Astrocyte of the hippocampus (primary cell): Measurements from ENCODE around the gene PARP12.
"Not testable (repeated sequence)": the region's sequence is repeated elsewhere in the genome, so short reads cannot be mapped to it uniquely, and the experiment has no call there.

Source experiments
- DNase-seq: peaks from one replicate; pipeline ENCODE4 v3.0.0; 2011; ENCODE audit warnings: low read depth, low spot score

PARP12 gene, protein sequence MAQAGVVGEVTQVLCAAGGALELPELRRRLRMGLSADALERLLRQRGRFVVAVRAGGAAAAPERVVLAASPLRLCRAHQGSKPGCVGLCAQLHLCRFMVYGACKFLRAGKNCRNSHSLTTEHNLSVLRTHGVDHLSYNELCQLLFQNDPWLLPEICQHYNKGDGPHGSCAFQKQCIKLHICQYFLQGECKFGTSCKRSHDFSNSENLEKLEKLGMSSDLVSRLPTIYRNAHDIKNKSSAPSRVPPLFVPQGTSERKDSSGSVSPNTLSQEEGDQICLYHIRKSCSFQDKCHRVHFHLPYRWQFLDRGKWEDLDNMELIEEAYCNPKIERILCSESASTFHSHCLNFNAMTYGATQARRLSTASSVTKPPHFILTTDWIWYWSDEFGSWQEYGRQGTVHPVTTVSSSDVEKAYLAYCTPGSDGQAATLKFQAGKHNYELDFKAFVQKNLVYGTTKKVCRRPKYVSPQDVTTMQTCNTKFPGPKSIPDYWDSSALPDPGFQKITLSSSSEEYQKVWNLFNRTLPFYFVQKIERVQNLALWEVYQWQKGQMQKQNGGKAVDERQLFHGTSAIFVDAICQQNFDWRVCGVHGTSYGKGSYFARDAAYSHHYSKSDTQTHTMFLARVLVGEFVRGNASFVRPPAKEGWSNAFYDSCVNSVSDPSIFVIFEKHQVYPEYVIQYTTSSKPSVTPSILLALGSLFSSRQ

GRCh38 chr7:140062528-140063299, at the start of gene PARP12:
TSS of gene PARP12 (minus strand) at chr7:140062951. CDS start at chr7:140062847, 104 bp downstream.
- DNase-seq = peak; percentile 93

DNA sequence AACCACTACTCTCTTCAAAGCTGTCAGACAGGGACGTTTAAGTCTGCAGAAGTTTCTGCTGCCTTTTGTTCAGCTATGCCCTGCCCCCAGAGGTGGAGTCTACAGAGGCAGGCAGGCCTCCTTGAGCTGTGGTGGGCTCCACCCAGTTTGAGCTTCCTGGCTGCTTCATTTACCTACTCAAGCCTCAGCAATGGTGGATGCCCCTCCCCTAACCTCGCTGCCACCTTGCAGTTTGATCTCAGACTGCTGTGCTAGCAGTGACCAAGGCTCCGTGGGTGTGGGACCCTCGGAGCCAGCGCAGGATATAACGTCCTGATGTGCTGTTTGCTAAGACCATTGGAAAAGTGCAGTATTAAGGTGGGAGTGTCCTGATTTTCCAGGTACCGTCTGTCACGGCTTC, 46.0 kb upstream of the PARP12 start:
- DNase-seq = not testable (repeated sequence)

- no peak for DNase-seq
These were observed 33.7 kb upstream of the PARP12 start for GRCh38 chr7:140096459-140096858.

DNA sequence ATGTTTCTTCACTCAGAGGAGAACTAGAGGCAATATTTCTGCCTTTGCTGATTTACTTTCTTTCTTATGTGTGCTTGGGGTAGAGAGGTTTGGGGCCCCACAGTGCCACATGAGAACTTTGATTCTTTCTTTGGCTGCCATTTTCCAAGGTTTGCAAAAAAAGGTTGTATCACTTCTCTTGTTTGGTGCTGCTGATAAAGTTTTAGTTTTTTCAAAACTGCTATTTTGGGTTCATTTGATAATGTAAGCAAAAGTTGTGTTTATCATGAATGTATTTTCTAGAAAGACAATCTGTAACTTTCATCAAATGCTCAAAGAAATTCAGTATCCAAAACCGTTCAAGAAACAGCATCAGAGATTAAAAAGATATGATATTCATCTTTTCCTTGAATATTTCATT, 30.6 kb upstream of the PARP12 start:
- no peak for DNase-seq

GRCh38 chr7:140085447-140085846, 22.7 kb upstream of the PARP12 start:
- no peak for DNase-seq

- DNase-seq = no peak
These were observed 22.2 kb upstream of the PARP12 start for GRCh38 chr7:140084972-140085371.

GRCh38 chr7:140084142-140084655, 21.4 kb upstream of the PARP12 start:
- DNase-seq = no peak

GRCh38 chr7:140082770-140083169, 20.0 kb upstream of the PARP12 start:
- no peak for DNase-seq

GRCh38 chr7:140081774-140082425, 19.1 kb upstream of the PARP12 start:
- no peak for DNase-seq

DNA sequence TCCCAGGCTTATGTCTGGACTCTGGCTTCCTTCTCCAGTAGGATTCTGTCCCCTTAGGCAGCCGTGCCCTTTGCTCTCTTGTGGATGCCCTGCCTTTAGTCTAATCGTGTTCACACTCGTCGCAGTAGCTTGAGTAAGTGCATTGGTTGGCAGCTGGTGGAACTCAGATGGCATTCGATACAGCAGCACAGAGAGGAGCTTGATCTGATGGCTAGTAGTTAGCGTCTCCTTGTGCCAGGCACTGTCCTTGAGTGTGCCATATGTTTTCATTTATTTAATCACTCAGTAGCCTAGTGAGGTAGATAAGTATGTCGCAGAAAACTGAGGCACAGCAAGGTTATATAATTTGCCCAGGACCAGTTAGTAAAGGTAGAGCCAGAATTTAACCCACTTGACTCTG, 18.2 kb upstream of the PARP12 start:
- DNase-seq = no peak

DNA sequence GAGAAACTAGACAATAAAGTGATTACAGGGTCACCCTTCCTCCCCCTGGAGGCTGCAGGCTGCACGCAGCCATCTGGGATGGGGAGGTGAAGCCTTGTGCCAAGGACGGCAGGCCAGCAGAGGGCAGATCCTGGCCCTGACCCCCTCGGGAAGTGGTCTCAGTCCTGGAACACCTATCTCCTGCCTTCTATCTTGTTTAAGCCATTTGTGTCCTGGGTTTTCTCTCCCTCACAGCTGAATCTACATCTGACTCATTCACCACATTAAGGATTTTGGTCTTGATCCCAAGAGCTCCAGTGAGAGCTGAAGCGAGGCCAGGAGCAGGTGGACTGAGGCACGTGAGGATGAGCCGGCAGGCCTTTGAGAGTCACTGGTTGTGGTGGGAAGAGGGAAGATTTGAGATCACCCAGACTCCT, 16.4 kb upstream of the PARP12 start:
- DNase-seq = peak; percentile 79

DNA sequence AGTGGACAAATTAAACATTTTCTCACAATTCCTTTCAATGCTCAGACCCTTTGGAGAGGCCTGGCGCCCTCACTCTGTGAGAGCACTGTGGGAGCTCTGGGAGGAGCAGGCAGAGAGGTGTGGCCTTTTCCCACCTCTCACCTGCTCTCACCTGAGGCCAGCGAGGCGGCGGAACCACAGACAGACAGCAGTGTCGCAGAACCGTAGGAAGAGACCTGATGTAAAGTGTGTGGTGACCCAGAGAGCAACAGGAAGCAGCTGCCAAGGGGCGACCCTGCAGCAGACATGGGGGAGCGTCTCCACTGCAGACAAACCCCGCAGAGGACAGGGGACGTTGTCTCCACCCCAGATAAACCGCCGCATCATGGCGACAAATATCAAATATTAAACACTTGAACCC, 15.6 kb upstream of the PARP12 start:
- no peak for DNase-seq

GRCh38 chr7:140074780-140075179, 12.0 kb upstream of the PARP12 start:
- peak; percentile 64 for DNase-seq

GRCh38 chr7:140070546-140070945, 7.8 kb upstream of the PARP12 start:
- DNase-seq = no peak

DNA sequence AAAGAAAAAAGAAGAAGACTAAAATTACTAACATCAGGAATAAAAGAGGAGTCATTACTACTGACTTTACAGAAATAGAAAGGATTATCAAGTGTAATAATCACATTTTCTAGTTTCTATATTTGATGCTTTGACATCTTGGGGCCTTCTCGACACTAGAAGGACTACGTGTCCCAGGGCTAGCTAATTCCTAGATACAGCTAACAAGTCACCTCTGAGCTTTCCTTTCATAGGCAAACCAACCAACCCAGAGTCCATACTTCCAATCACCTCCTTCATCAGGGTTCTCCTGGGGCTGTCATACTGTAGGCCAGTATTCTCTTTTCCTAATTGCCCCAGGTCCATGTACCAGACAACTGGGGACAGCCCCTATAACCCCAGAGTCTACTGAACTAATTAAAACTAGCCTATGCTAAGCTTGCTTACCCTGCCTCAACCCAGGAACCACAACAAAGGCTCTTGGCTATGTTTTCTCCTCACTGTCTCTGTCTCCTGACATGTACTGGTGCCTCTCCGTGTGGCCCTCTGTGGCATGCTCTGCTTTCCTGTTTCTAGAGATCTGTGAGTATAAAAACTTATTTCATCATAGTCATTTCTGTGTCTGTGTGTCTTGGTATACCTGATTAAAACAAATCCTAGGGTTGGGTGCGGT, 6.7 kb upstream of the PARP12 start:
- no peak for DNase-seq

GRCh38 chr7:140068033-140068432, 5.3 kb upstream of the PARP12 start:
- DNase-seq = no peak

- DNase-seq = no peak
These were observed 4.3 kb upstream of the PARP12 start for GRCh38 chr7:140067052-140067451.

DNA sequence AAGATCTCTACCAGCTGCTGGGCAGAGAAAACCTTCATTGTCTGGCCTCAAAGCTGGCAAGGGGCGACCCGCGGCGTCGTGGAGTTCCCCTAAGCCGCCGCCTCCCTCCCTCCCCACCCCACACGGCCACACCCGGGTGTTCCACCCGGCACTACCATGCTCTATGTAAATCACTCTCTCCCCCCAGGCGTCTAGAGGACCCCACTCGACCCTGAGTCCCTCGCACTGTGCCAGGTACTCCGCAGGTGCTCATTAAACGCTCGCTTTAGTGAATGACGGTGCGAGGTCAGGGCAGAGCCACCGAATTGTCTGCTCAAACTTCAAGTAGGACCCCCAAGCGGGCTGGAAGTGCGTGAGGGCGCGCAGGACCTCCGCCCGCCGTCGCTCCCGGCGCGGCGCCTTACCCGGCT, 628 bp downstream of the PARP12 start:
- peak; percentile 42 for DNase-seq

- no peak for DNase-seq
These were observed 1.2 kb downstream of the PARP12 start for GRCh38 chr7:140061607-140061930.

DNA sequence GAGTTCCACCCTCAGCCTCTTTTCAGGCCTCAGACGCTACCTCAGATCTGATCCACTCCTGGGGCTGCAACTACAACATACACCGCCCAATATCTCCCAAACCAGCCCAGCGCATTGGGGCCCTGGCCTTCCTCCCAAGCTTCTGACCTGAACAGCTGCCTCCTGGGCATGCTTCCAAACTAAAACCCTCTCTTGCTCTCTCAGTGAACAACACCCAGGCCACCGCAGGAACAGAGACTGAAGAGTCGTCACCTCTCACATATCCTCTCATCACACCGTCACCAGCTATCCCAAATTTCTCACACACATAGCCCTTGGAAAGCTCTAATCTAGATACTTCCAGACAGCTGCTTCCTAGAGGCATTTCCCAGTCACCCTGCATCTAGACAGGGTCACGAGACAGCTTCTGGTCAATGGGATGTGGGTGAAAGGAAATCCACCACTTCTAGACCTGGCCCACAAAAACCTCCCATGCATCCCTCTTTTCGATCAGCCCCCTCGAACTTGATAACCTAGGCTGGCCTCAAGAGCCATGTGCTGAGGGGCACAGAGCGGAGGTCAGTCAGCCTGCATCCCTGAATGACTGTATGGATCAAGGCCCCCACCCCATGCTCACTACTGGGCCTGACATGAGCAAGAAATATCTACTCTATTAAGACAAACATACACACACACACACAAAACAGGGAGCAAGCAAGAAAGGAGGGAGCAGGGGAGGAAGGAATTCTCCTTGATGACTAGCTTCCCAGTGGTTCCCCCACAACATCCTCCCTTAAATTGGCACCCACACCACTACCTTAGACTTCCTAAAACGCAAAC, 1.8 kb downstream of the PARP12 start:
- peak; percentile 23 for DNase-seq
